Colonic mucosa (tissue), 4 donors: ENCODE data around the gene DAP3. TPM values are rescaled to one million over a fixed set of nuclear protein-coding genes. Genes with fewer than 3 reads are reported as not detected.

Source experiments
- DNase-seq: peaks from one replicate; pipeline ENCODE4 v3.0.0-alpha.2; 2020
- H3K27ac ChIP-seq: fragments of 200-600 bp; one replicate; pipeline ENCODE4 v1.8.0; 2021
- H3K27me3 ChIP-seq: fragments of 200-600 bp; one replicate; pipeline ENCODE4 v1.8.0; 2021
- H3K36me3 ChIP-seq: fragments of 200-600 bp; one replicate; pipeline ENCODE4 v1.8.0; 2021
- H3K4me1 ChIP-seq: fragments of 200-600 bp; one replicate; pipeline ENCODE4 v1.8.0; 2021; ENCODE audit warnings: mild to moderate bottlenecking
- H3K4me3 ChIP-seq: fragments of 200-600 bp; one replicate; pipeline ENCODE4 v1.8.0; 2021
- H3K9ac ChIP-seq, 2 donors: one replicate each; pipeline ENCODE4 v1.7.0; 2013; ENCODE audit warnings: control low read depth in 2 of 2, low read depth in 2 of 2, low read length in 2 of 2
- H3K9me3 ChIP-seq: fragments of 200-600 bp; one replicate; pipeline ENCODE4 v1.8.0; 2021
- intact Hi-C: fragments of 100-400 bp; cut with DNase I; formaldehyde crosslinking; loops from one replicate; pipeline ENCODE4 v1.14.1; 2022
- total RNA-seq, 2 donors: library from RNA; stranded (reverse); fragmentation: NEBNext Ultra II Directional in 1 of 2; extraction: Animal tissue kit (Norgen Biotek cat#: 25700) in 1 of 2; gene quantifications; one replicate each; pipeline ENCODE4 v1.2.1, GENCODE V29; 2021
- TF ChIP-seq, protein P1 (sequence below): fragments of 200-600 bp; IDR thresholded peaks from one replicate; pipeline ENCODE4 v1.8.0; 2022; ENCODE audit warnings: antibody characterized with exemption, mild to moderate bottlenecking
- donor health status: healthy.
- donor health status: DM: no; HTN: no; CAD: no.
- donor health status: DM: no; HTN: no; CAD: no.

DAP3 gene
- total RNA-seq, 2 donors from 2014 or later: 75.7 to 106 TPM

DNA sequence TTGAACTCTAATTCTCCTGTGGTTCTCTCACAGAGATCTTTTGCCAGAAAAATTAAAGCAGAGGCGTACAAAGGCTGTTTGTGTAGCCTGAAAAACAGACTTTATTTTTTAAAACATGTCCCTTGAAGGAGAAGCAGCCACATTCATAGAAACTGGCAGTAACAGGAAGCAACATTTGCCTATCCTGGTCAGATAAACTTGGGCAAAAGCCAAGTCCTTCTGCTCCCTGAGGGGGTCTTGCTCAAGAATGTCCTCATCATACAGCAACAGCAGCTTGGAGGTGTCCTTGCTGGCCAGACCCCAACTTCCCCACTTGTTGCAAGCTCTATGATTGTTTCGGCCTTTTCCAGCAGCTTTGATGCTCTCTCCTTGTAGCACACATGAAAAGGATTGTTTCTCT is 42.6 kb upstream of the DAP3 start:
- intact Hi-C loops: no loop called here
- DNase-seq: no peak
- H3K4me1 ChIP-seq: no peaks in the 10 kb centered on the region
- no peak overlapping the region for H3K27ac ChIP-seq
- no peaks in the 10 kb centered on the region for H3K27me3 ChIP-seq
- no peaks in the 10 kb centered on the region for H3K9me3 ChIP-seq
- no peak overlapping the region for H3K4me3 ChIP-seq
- TF ChIP-seq, protein P1, sequence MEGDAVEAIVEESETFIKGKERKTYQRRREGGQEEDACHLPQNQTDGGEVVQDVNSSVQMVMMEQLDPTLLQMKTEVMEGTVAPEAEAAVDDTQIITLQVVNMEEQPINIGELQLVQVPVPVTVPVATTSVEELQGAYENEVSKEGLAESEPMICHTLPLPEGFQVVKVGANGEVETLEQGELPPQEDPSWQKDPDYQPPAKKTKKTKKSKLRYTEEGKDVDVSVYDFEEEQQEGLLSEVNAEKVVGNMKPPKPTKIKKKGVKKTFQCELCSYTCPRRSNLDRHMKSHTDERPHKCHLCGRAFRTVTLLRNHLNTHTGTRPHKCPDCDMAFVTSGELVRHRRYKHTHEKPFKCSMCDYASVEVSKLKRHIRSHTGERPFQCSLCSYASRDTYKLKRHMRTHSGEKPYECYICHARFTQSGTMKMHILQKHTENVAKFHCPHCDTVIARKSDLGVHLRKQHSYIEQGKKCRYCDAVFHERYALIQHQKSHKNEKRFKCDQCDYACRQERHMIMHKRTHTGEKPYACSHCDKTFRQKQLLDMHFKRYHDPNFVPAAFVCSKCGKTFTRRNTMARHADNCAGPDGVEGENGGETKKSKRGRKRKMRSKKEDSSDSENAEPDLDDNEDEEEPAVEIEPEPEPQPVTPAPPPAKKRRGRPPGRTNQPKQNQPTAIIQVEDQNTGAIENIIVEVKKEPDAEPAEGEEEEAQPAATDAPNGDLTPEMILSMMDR: no peak
- H3K9ac ChIP-seq: no peak overlapping the region
- no peaks in the 10 kb centered on the region for H3K36me3 ChIP-seq

DNA sequence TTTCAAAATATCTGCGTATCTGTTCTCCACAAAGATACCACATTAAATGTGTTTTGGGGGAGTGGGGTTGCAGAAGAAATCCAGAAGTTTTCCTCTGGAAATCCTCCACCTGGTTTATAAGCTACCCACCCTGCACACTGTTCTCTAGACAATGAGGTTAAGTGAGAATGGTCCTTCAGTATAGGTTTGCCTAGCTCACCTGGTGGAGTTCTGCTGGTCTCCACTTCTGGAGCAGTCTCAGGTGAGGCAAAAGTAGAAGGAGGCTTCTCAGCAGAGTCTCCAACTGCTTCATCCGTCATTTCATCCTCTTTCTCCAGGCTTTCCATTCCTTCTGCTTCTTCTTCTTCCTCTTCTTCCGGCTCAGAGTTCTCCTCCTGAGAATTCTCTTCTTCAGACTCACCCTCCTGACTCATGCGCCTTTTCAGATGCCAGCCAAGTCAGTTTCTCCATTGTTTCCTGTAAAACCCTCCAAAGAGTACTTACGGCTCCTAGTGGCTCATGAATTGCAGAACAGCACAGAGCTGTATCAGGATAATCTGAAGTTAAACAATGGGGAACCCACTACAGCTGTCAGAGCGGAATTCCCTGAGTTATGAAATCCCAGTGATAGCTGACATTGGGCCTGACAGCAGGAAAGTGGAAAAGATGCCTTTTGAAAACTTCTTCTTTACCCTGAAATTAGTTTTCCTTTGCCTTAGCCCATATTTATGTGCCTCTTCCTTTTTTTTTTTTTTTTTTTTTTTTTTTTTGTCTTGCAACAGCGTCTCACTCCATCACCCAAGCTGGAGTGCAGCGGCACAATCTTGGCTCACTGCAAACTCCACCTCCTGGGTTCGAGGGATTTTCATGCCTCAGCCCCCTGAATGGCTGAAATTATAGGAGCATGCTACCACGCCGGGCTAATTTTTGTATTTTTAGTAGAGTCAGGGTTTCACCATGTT is 40.4 kb upstream of the DAP3 start:
- Histone ChIP-seq H3K4me1 (no peaks in the 10 kb centered on the region), H3K27me3 (no peaks in the 10 kb centered on the region), H3K27ac (no peak overlapping the region), H3K9me3 (no peaks in the 10 kb centered on the region), H3K36me3 (no peaks in the 10 kb centered on the region), H3K4me3 (no peak overlapping the region), H3K9ac (no peak overlapping the region)
- TF ChIP-seq, protein P1: no peak
- intact Hi-C loops: no loop called here
- DNase-seq: peak; percentile 24

DNA sequence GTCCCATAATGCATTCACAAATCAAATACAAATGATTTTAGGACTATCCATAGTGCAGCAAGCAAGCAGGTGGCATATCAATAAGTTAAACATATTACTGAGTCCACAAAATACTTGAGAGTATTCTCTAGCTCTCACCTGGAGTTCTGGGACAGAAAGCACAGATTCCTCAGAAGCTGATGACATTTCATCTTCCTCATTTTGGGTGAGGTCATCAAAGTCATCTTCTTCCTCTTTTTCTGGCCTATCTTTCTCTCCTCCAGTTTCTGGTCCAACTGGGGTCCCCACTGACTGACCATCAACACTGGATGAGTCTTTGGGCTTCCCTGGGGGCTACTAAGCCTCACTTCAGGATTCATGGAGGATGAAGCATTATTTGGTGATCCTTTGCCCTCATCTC is 39.2 kb upstream of the DAP3 start:
- TF ChIP-seq, protein P1: no peak

DNA sequence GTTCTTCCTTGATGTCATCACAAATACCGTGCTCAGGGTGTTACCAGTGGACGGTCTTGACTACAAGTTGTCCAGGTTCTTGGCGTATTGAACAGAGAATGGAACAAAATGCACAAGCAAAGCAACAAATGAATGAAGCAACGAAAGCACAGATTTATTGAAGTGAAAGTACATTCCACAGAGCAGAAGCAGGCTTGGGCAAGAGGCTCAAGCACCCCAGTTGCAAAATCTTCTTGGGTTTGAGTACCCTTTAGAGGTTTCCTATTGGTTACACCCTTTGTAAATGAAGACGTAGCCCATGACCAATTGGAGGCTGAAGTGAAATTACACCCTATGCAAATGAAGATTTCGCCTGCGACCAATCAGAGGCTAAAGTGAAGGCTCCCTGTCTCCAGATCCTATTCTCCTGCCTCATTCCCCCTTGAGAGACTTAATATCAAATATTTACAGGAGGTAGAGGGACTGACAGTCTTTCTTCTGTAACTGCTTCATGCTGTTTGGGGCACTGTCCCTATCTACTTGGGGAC is 38.6 kb upstream of the DAP3 start:
- Histone ChIP-seq H3K9me3 (no peaks in the 10 kb centered on the region), H3K27ac (no peak overlapping the region), H3K9ac (no peak overlapping the region), H3K27me3 (no peaks in the 10 kb centered on the region), H3K4me1 (no peaks in the 10 kb centered on the region), H3K36me3 (no peaks in the 10 kb centered on the region), H3K4me3 (no peak overlapping the region)
- DNase-seq: no peak
- TF ChIP-seq, protein P1: no peak
- intact Hi-C loops: no loop called here

More for the DNA sequence above, 39.2 kb upstream of the DAP3 start:
- H3K27me3 ChIP-seq: no peaks in the 10 kb centered on the region
- H3K4me1 ChIP-seq: no peaks in the 10 kb centered on the region
- H3K36me3 ChIP-seq: no peaks in the 10 kb centered on the region
- H3K27ac ChIP-seq: no peak overlapping the region
- DNase-seq: no peak
- H3K9ac ChIP-seq: no peak overlapping the region
- intact Hi-C loops: no loop called here
- no peaks in the 10 kb centered on the region for H3K9me3 ChIP-seq
- no peak overlapping the region for H3K4me3 ChIP-seq

DNA sequence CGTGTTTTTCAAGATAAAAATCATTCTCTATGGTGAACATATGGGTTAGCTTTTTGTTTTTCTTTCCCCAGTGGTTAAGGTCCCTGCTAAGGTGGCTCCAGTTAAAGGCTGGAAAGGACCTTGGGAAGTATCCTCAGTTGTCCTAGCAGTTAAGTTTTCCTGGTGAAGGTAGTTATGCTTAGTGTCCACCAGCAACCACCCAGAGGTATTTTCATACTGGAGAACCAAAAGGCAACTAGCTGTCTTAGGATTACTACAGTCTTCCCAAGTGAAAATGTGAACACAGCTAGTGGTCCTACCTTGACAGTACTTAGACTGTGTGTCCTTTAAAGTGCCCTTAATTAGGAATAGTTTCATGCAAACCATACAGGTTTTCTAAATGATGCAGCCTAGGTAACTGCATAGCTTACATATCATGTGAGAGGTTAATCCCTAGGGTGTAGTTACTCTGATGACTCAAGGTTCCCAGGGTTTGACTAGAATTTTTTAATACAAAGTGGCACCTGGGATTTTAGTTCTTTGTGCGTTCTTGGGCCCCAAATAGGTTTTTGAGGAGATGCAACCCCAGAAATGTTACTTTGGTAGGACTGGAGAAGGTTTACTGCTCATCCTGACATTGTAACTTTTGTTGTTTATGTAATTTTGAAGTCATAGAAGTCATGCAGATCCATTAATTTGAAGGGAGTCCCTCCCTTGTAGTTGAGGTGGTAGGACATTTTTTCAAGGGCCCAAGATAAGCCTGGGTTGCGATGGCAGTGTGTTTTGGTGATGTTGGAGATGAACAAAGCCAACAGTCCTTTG is 36.8 kb upstream of the DAP3 start:
- Histone ChIP-seq H3K4me3 (no peak overlapping the region), H3K4me1 (no peaks in the 10 kb centered on the region), H3K27ac (no peak overlapping the region), H3K36me3 (no peaks in the 10 kb centered on the region), H3K27me3 (no peaks in the 10 kb centered on the region), H3K9ac (no peak overlapping the region), H3K9me3 (no peaks in the 10 kb centered on the region)
- TF ChIP-seq, protein P1: no peak
- intact Hi-C loops: no loop called here
- DNase-seq: no peak
